HUES48 (cell line): ENCODE measurements around the gene PAK4.

Source experiments
- H3K27ac ChIP-seq: one replicate; pipeline ENCODE4 v1.7.0; 2013; ENCODE audit warnings: low read depth, low read length, inconsistent platforms
- H3K27me3 ChIP-seq: 2 replicates; pipeline ENCODE4 v1.6.1; 2013; ENCODE audit warnings: mild to moderate bottlenecking, low read length; ENCODE audit not compliant: control insufficient read depth, insufficient read depth
- H3K36me3 ChIP-seq: 2 replicates; pipeline ENCODE4 v1.6.1; 2013; ENCODE audit warnings: low read length; ENCODE audit not compliant: control insufficient read depth, insufficient read depth
- H3K4me1 ChIP-seq: 2 replicates; pipeline ENCODE4 v1.6.1; 2013; ENCODE audit warnings: mild to moderate bottlenecking, low read length; ENCODE audit not compliant: control insufficient read depth, insufficient read depth
- H3K4me3 ChIP-seq: 2 replicates; pipeline ENCODE4 v1.5.1; 2013; ENCODE audit warnings: mild to moderate bottlenecking, low read depth, low read length
- H3K9ac ChIP-seq: 2 replicates; pipeline ENCODE4 v1.6.1; 2013; ENCODE audit warnings: mild to moderate bottlenecking, low read depth, low read length, moderate library complexity
- H3K9me3 ChIP-seq: 2 replicates; pipeline ENCODE4 v1.6.1; 2013; ENCODE audit warnings: low read length; ENCODE audit not compliant: control insufficient read depth, insufficient read depth

The PAK4 gene

DNA sequence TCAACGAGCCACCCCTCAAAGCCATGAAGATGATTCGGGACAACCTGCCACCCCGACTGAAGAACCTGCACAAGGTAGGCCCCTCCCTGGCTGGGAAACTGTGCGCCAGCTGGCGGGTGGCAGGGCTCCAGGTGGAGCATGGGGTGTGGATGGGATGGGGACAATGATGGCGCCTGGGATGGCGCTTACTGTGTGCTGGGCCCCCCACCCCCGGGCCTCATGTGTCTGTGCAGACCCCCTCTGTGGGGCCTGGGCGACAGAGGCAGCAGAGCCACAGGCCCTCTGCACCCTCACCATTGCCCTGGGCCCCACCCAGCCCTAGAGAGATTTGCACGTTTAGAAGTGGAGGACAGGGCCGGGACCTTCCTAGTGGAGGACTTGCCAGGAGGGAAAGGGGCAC, 52.1 kb downstream of the PAK4 start:
- no peaks in the 10 kb centered on the region for H3K27me3 ChIP-seq
- no peak overlapping the region for H3K9ac ChIP-seq
- H3K36me3 ChIP-seq, result peaks cover 48% of the 10 kb centered on the region
- H3K4me3 ChIP-seq, result no peak overlapping the region
- no peak overlapping the region for H3K27ac ChIP-seq
- H3K4me1 ChIP-seq, result no peaks in the 10 kb centered on the region
- no peaks in the 10 kb centered on the region for H3K9me3 ChIP-seq

DNA sequence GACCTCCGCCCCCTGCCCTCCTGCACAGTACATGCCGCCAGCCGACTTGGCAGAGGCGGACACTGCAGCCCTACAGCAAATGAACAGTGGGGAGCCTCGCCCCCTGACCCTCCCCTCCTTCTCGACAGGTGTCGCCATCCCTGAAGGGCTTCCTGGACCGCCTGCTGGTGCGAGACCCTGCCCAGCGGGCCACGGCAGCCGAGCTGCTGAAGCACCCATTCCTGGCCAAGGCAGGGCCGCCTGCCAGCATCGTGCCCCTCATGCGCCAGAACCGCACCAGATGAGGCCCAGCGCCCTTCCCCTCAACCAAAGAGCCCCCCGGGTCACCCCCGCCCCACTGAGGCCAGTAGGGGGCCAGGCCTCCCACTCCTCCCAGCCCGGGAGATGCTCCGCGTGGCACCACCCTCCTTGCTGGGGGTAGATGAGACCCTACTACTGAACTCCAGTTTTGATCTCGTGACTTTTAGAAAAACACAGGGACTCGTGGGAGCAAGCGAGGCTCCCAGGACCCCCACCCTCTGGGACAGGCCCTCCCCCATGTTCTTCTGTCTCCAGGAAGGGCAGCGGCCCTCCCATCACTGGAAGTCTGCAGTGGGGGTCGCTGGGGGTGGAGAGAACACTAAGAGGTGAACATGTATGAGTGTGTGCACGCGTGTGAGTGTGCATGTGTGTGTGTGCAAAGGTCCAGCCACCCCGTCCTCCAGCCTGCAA, 52.9 kb downstream of the PAK4 start:
- Histone ChIP-seq H3K36me3 (peaks cover 48% of the 10 kb centered on the region), H3K4me1 (no peaks in the 10 kb centered on the region), H3K9ac (no peak overlapping the region), H3K27me3 (no peaks in the 10 kb centered on the region), H3K4me3 (no peak overlapping the region), H3K9me3 (no peaks in the 10 kb centered on the region), H3K27ac (no peak overlapping the region)

DNA sequence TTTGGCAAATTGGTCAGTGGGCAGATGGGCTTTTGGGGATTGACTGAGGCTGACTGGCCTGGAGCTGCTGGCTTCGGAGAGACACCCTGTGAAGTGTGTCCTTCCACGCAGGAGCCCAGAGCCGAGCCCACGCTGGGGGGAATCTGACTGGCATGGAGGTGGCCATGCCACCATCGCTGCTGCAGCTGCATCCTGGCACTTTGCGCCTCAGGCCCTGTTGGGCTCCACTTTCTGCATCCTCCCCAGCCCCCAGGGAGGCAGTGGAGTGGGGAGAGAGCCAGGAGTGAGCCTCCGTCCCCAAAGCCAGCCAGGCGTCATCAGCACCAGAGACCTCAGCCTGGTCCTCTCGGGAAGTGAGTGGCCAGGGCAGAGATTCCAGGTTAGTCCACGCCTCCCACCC, 54.2 kb downstream of the PAK4 start:
- Histone ChIP-seq H3K4me3 (no peak overlapping the region), H3K36me3 (peaks cover 46% of the 10 kb centered on the region), H3K27ac (no peak overlapping the region), H3K4me1 (no peaks in the 10 kb centered on the region), H3K9me3 (no peaks in the 10 kb centered on the region), H3K9ac (no peak overlapping the region), H3K27me3 (no peaks in the 10 kb centered on the region)

DNA sequence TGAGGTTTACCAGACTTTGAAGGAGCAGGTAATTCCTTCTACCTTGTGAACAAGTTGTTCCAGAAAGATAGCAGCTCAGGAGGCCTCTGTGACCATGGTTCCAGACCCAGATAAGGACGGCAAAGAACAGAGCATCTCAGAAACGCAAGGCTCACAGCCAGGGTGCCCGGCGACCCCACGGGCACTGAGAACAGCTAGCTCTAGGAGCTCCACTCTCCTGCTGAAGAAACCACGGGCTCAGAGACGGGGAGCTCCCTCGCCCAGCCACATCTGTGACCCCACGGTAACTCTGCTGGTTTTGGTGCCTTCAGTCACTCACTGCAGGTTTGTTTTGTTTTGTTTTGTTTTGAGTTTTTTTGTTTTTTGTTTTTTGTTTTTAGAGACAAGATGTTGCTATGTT, 55.2 kb downstream of the PAK4 start:
- Histone ChIP-seq H3K9ac (no peak overlapping the region), H3K27me3 (no peaks in the 10 kb centered on the region), H3K9me3 (no peaks in the 10 kb centered on the region), H3K4me1 (no peaks in the 10 kb centered on the region), H3K4me3 (no peak overlapping the region), H3K27ac (no peak overlapping the region), H3K36me3 (peaks cover 36% of the 10 kb centered on the region)

DNA sequence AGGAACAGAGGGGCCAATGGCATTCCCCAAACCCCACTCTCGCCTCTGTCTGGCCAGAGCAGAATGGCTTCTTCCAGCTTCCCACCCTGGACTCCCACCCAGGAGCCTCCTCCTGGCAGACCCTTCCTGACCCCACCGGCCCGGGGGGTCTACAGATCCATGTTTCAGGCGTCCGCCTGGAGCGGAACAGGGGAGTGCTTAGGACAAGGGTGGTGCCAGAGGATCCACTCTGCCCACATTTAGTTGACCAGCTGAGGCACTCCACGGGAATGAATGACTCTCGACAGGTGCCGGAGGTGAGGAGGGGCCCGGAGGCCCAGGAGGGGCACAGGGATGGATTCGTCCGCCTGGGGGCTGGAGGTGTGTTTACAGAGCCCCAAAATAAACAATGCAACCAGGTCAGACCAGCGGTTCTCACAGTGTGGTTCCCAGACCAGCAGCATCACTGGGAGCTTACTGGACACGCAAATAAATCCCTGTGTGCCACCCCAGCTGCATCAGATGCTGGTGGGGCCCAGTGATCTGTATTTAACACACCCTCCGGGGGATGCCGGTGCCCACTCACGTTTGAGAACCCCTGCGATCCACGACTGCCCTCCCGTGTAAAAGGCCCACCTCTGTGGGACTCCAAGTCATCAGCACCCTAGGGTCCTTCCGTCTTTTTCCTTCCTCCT, 56.1 kb downstream of the PAK4 start:
- no peaks in the 10 kb centered on the region for H3K4me1 ChIP-seq
- H3K27ac ChIP-seq, result no peak overlapping the region
- H3K9ac ChIP-seq, result no peak overlapping the region
- no peaks in the 10 kb centered on the region for H3K9me3 ChIP-seq
- H3K4me3 ChIP-seq, result no peak overlapping the region
- no peaks in the 10 kb centered on the region for H3K27me3 ChIP-seq
- peaks cover 30% of the 10 kb centered on the region for H3K36me3 ChIP-seq

DNA sequence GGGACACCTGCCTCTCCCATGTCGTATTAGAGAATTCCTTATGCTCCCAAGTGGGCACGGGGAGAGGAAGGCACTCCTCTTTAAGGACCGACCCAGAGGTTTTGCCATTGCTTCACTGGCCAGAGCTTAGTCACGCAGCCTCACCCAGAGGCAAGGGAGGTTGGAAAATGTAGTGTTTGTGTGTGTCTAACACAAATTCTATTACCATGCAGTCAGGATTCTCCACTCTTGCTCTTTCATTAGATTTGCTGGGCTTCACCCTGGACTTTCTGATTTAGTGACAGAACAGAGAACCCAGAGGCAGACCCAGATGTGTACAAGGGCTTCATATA, 56.6 kb downstream of the PAK4 start:
- no peak overlapping the region for H3K4me3 ChIP-seq
- no peaks in the 10 kb centered on the region for H3K9me3 ChIP-seq
- H3K36me3 ChIP-seq, result peaks cover 29% of the 10 kb centered on the region
- H3K27me3 ChIP-seq, result no peaks in the 10 kb centered on the region
- no peak overlapping the region for H3K9ac ChIP-seq
- H3K4me1 ChIP-seq, result no peaks in the 10 kb centered on the region
- no peak overlapping the region for H3K27ac ChIP-seq

DNA sequence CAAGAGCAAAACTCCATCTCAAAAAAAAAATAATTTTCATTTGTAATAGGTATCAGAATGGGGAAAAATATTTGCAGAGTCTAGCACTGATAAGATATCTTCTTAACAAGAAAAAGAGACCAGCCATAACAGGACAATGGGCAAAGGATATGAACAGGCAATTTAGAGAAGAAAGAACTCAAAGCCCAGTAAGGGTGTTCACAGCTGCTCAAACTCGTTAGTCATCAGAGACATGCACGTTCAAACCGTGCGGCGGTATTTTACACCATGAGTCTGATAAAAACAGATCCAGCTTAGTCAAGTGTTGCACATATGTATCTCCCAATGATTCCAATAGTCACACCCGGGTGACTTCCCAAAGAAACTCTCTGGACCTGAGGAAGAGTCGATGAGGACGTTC, 57.5 kb downstream of the PAK4 start:
- Histone ChIP-seq H3K27me3 (no peaks in the 10 kb centered on the region), H3K9me3 (no peaks in the 10 kb centered on the region), H3K36me3 (peaks cover 21% of the 10 kb centered on the region), H3K4me3 (no peak overlapping the region), H3K27ac (no peak overlapping the region), H3K4me1 (no peaks in the 10 kb centered on the region), H3K9ac (no peak overlapping the region)

DNA sequence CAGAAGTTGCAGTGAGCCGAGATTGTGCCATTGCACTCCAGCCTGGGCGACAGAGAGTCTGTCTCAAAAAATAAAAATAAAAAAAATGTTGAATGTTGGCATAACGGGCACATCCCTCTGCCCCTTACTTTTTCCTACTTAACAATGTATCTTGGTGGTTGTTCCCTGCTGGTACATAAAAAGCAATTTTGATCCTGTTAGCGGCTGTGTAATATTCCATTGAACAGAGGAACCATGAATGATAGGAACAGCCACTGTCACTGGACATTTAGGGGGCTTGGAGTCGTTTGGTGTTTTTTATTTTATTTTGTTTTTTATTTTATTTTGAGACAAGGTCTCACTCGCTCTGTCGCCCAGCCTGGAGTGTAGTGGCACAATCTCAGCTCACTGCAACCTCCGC, 60.8 kb downstream of the PAK4 start:
- Histone ChIP-seq H3K27ac (no peak overlapping the region), H3K36me3 (no peaks in the 10 kb centered on the region), H3K9ac (no peak overlapping the region), H3K4me1 (no peaks in the 10 kb centered on the region), H3K27me3 (no peaks in the 10 kb centered on the region), H3K4me3 (no peak overlapping the region), H3K9me3 (no peaks in the 10 kb centered on the region)

DNA sequence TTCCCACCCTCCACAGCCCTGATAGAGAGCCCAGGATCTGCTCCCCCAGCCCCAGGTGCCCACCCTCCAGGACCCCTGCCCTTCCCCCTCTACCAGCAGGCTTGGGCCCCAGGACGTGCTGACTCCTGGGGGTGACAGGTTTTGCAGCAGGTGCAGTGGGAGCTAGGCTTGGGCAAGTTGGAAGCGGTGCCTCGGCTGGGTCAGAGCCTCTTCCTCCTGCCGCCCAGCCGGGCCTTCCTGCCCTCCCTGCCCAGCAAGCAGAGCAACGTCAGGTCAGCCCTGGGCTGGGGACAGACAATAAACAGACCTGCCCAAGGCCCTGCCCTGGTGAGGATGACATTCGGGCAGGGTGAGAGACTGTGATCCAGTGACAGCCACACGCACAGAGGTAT, 62.0 kb downstream of the PAK4 start:
- H3K36me3 ChIP-seq, result no peaks in the 10 kb centered on the region
- H3K4me1 ChIP-seq, result no peaks in the 10 kb centered on the region
- no peak overlapping the region for H3K27ac ChIP-seq
- no peak overlapping the region for H3K4me3 ChIP-seq
- H3K9me3 ChIP-seq, result no peaks in the 10 kb centered on the region
- no peaks in the 10 kb centered on the region for H3K27me3 ChIP-seq
- H3K9ac ChIP-seq, result no peak overlapping the region

DNA sequence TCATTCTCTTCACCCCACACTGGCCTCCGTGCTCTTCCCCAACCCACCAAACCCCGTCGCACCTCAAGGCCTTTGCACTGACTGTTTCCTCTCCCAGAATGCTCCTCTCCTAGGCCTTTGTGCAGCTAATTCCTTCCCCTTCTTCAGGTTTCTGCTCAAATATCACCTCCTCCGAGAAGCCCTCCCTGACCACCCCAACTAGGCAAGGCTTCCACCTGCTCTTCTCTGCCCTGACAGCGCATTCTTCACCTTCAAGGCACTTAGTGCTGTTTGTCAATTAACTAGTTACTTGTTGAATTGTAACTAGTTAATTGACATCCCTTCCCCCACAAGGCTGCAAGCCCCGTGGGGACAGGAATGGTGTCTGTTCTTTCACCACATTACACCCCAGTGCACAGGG, 63.4 kb downstream of the PAK4 start:
- Histone ChIP-seq H3K9me3 (no peaks in the 10 kb centered on the region), H3K9ac (no peak overlapping the region), H3K27me3 (no peaks in the 10 kb centered on the region), H3K27ac (no peak overlapping the region), H3K4me3 (no peak overlapping the region), H3K36me3 (no peaks in the 10 kb centered on the region), H3K4me1 (no peaks in the 10 kb centered on the region; the same call in 1 of the 2 replicates)

DNA sequence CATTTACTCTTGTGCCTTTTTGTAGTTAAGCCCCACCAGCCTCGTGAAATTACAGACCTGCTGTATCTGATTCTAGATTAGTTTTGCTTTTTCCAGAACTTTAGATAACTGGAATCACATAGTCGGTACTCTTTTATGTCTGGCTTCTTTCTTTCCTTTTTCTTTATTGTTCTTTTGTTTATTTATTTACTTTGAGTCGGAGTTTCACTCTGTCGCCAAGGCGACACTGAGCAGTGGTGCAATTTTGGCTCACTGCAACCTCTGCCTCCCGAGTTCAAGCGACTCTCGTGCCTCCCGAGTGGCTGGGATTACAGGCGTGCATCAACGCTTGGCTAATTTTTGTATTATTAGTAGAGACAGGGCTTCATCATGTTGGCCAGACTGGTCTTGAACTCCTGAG, 65.2 kb downstream of the PAK4 start:
- H3K4me1 ChIP-seq, result no peaks in the 10 kb centered on the region; the same call in 1 of the 2 replicates
- H3K27me3 ChIP-seq, result no peaks in the 10 kb centered on the region
- H3K27ac ChIP-seq, result no peak overlapping the region
- H3K9me3 ChIP-seq, result no peaks in the 10 kb centered on the region
- no peak overlapping the region for H3K4me3 ChIP-seq
- no peak overlapping the region for H3K9ac ChIP-seq
- H3K36me3 ChIP-seq, result no peaks in the 10 kb centered on the region
